NCI-H1930 (cell line): ENCODE results near the gene SLC15A5.

Experiments
- DNase-seq, 2 experiments: peaks; one replicate each; lab custom pipeline; 2025; lab: John Stamatoyannopoulos, UW

Gene SLC15A5

GRCh38 chr12:16277585-16277984, at the start of gene SLC15A5:
TSS of gene SLC15A5 (minus strand) at chr12:16277685. CDS start at chr12:16277685, 0 bp downstream.
- DNase-seq, result no peak

GRCh38 chr12:16325426-16325825, 47.9 kb upstream of the SLC15A5 start:
- no peak for DNase-seq

- DNase-seq, result no peak
Observed at GRCh38 chr12:16324772-16325171, 47.3 kb upstream of the SLC15A5 start.

GRCh38 chr12:16324272-16324671, 46.8 kb upstream of the SLC15A5 start:
- DNase-seq, result no peak

- DNase-seq, result no peak
Observed at GRCh38 chr12:16323638-16324037, 46.2 kb upstream of the SLC15A5 start.

- DNase-seq, result no peak
Observed at GRCh38 chr12:16323010-16323409, 45.5 kb upstream of the SLC15A5 start.

GRCh38 chr12:16310934-16311333, 33.4 kb upstream of the SLC15A5 start:
- no peak for DNase-seq

GRCh38 chr12:16307856-16308475, 30.5 kb upstream of the SLC15A5 start:
- DNase-seq, result no peak

GRCh38 chr12:16303939-16304338, 26.5 kb upstream of the SLC15A5 start:
- no peak for DNase-seq

- no peak for DNase-seq
Observed at GRCh38 chr12:16300736-16301135, 23.3 kb upstream of the SLC15A5 start.

GRCh38 chr12:16300122-16300521, 22.6 kb upstream of the SLC15A5 start:
- DNase-seq, result no peak

- no peak for DNase-seq
Observed at GRCh38 chr12:16299403-16299802, 21.9 kb upstream of the SLC15A5 start.

GRCh38 chr12:16297521-16297920, 20.0 kb upstream of the SLC15A5 start:
- no peak for DNase-seq

GRCh38 chr12:16294376-16294956, 17.0 kb upstream of the SLC15A5 start:
- no peak for DNase-seq

- no peak for DNase-seq
Observed at GRCh38 chr12:16291032-16291431, 13.5 kb upstream of the SLC15A5 start.

- DNase-seq, result no peak
Observed at GRCh38 chr12:16285586-16285985, 8.1 kb upstream of the SLC15A5 start.

GRCh38 chr12:16282978-16283377, 5.5 kb upstream of the SLC15A5 start:
- DNase-seq, result no peak

- no peak for DNase-seq
Observed at GRCh38 chr12:16282081-16282480, 4.6 kb upstream of the SLC15A5 start.

GRCh38 chr12:16281157-16281556, 3.7 kb upstream of the SLC15A5 start:
- DNase-seq, result no peak

- DNase-seq, result no peak
Observed at GRCh38 chr12:16272222-16272621, 5.3 kb downstream of the SLC15A5 start.

GRCh38 chr12:16271062-16271461, 6.4 kb downstream of the SLC15A5 start:
- DNase-seq, result no peak

- DNase-seq, result no peak
Observed at GRCh38 chr12:16269946-16270345, 7.5 kb downstream of the SLC15A5 start.

GRCh38 chr12:16266085-16266484, 11.4 kb downstream of the SLC15A5 start:
- no peak for DNase-seq

GRCh38 chr12:16261944-16262475, 15.5 kb downstream of the SLC15A5 start:
- no peak for DNase-seq
